ENCODE results near the gene EFCC1.

EFCC1 gene

DNA sequence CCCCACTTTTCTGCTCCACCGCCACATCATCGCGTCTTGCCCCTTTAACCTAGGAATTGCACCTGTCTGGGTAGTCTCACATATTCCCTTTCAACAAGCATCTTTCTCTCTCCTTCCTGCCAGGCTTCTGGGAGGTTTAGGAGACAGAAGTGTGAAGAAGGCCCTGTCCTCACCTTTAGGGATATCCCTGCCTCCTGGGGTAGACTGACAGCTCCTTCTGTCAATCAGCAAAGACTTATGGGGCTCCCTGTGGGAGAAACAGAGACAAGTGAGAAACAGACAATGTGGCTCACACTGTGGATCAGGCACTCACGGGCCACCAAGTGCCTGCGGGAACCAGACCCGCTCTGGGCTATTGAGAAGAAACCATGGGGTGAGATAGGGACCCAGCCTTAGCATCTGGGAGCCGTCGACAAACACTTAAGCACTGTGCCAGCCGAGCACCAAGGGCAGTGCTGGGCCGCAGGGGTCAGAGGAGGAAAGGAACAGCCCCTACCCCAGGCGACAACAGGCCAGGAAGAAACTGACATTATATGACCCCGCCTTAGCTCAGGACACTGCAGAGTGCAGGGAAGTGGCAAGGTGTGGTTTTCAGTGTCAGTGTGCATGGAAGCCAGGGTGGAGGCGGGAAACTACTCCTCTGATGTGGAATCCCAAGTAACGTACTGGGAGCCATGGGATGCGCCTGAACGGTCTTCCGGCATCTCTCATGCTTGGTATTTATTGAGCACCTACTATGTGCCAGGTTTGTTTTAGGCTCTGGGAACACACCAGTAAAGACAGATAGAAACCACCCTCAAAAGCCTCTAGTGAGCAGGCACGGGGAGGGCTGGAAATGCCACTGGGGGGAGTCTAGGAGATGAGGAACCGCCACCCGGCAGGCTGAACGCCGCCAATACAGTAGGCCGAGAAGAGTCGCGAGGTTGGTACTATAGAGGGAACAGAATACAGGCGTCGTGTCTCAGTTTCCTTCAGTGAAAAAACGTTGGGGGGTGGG, 1.8 kb downstream of the EFCC1 start:
- no peak overlapping the region for H3K4me3 ChIP-seq (ENCODE audit: insufficient read depth, low read length, poor library complexity, severe bottlenecking)
- H3K27me3 ChIP-seq (ENCODE audit: low read length): no peaks in the 10 kb centered on the region
- no peaks in the 10 kb centered on the region for H3K9me2 ChIP-seq (replicated peaks; ENCODE audit: insufficient read depth, low read length)
- H3K4me2 ChIP-seq (ENCODE audit: low read depth, low read length, poor library complexity, severe bottlenecking): no peak overlapping the region
- no peak overlapping the region for H3K27ac ChIP-seq (ENCODE audit: low read depth, low read length)
- H3K9me3 ChIP-seq (ENCODE audit: insufficient read depth, low read length): no peaks in the 10 kb centered on the region
- H3K79me2 ChIP-seq (ENCODE audit: insufficient read depth, low read length): no peaks in the 10 kb centered on the region
- no peak overlapping the region for H3K9ac ChIP-seq (ENCODE audit: low read length)
- no peak for TF ChIP-seq EZH2phosphoT487 (conservative IDR thresholded peaks at IDR 0.05; ENCODE audit: low read length)
- TF ChIP-seq, protein P1, sequence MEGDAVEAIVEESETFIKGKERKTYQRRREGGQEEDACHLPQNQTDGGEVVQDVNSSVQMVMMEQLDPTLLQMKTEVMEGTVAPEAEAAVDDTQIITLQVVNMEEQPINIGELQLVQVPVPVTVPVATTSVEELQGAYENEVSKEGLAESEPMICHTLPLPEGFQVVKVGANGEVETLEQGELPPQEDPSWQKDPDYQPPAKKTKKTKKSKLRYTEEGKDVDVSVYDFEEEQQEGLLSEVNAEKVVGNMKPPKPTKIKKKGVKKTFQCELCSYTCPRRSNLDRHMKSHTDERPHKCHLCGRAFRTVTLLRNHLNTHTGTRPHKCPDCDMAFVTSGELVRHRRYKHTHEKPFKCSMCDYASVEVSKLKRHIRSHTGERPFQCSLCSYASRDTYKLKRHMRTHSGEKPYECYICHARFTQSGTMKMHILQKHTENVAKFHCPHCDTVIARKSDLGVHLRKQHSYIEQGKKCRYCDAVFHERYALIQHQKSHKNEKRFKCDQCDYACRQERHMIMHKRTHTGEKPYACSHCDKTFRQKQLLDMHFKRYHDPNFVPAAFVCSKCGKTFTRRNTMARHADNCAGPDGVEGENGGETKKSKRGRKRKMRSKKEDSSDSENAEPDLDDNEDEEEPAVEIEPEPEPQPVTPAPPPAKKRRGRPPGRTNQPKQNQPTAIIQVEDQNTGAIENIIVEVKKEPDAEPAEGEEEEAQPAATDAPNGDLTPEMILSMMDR (IDR thresholded peaks at IDR 0.05; ENCODE audit: insufficient read depth, low read length, poor library complexity, severe bottlenecking): no peak
- no peaks in the 10 kb centered on the region for H3F3A ChIP-seq (ENCODE audit: insufficient read depth)
- H4K20me1 ChIP-seq (ENCODE audit: low read depth, low read length): no peaks in the 10 kb centered on the region
- no peaks in the 10 kb centered on the region for H3K36me3 ChIP-seq (ENCODE audit: low read length)
- no peak overlapping the region for H2AFZ ChIP-seq (ENCODE audit: low read depth, low read length, severe bottlenecking)

DNA sequence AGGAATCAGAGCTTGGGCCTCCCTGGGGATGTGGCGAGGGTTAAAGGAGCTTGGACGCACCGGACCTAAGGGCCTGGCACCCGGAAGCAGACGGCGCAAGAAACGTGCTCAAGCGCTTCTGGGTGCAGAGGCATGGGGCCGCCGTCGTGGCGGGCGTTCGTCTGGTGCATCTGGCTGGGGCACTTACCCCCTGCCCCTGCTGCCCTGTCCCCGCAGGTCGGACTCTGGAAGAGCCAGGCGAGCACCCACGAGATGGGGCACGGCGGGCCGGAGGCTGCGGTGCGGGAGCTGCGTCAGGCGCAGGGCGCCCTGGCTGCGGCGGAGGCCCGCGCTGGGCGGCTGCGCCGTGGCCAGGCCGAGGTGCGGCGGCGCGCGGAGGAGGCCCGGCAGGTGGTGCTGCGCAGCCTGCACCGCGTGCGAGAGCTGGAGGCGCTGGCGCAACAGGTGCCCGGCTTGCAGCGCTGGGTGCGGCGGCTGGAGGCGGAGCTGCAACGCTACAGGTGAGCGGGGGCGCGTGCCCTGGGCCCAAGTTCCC, 2.5 kb downstream of the EFCC1 start:
- no peak overlapping the region for H3K27ac ChIP-seq (ENCODE audit: low read depth, low read length)
- no peak overlapping the region for H2AFZ ChIP-seq (ENCODE audit: low read depth, low read length, severe bottlenecking)
- H3F3A ChIP-seq (ENCODE audit: insufficient read depth): no peaks in the 10 kb centered on the region
- H3K9me2 ChIP-seq (replicated peaks; ENCODE audit: insufficient read depth, low read length): no peaks in the 10 kb centered on the region
- H3K36me3 ChIP-seq (ENCODE audit: low read length): no peaks in the 10 kb centered on the region
- no peaks in the 10 kb centered on the region for H4K20me1 ChIP-seq (ENCODE audit: low read depth, low read length)
- H3K4me3 ChIP-seq (ENCODE audit: insufficient read depth, low read length, poor library complexity, severe bottlenecking): no peak overlapping the region
- H3K79me2 ChIP-seq (ENCODE audit: insufficient read depth, low read length): no peaks in the 10 kb centered on the region
- no peak overlapping the region for H3K9ac ChIP-seq (ENCODE audit: low read length)
- no peaks in the 10 kb centered on the region for H3K9me3 ChIP-seq (ENCODE audit: insufficient read depth, low read length)
- TF ChIP-seq, protein P1 (IDR thresholded peaks at IDR 0.05; ENCODE audit: insufficient read depth, low read length, poor library complexity, severe bottlenecking): no peak
- TF ChIP-seq EZH2phosphoT487 (conservative IDR thresholded peaks at IDR 0.05; ENCODE audit: low read length): no peak
- no peaks in the 10 kb centered on the region for H3K27me3 ChIP-seq (ENCODE audit: low read length)
- H3K4me2 ChIP-seq (ENCODE audit: low read depth, low read length, poor library complexity, severe bottlenecking): no peak overlapping the region

DNA sequence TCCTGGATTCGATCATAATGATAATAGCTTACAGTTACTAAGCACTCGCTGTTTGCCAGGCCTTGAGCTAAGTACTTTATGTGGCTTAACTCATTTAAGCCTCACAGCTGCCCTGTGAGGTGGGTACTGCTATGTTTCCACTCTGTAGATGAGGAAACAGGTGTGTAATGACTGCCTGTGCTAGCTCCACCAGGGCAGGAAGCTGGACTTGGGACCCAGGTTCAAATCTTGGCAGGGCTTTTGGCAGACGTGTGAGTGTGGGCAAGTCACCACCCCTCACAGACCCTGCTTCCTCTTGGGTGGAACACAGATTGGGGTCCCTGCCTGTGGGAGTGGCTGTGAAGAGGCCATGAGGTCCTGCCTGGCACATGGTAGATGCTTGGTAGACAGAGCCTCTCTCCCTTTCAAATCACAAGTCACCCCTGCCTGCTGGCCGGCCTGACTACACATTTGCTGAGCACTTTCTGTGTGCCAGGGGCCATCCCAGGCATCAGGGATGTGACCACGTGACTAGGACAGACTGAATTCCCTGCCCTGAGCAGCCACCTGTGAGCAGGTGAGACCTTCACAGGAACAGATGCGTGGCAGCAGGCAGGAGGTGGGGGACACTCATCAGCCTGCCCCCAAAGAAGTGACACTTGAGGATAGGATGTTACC, 3.7 kb downstream of the EFCC1 start:
- Histone ChIP-seq H3K9me2 (replicated peaks; ENCODE audit: insufficient read depth, low read length) (no peaks in the 10 kb centered on the region), H3K27ac (ENCODE audit: low read depth, low read length) (no peak overlapping the region), H3K36me3 (ENCODE audit: low read length) (no peaks in the 10 kb centered on the region), H3K4me2 (ENCODE audit: low read depth, low read length, poor library complexity, severe bottlenecking) (no peak overlapping the region), H2AFZ (ENCODE audit: low read depth, low read length, severe bottlenecking) (no peak overlapping the region), H3K79me2 (ENCODE audit: insufficient read depth, low read length) (no peaks in the 10 kb centered on the region), H3K9me3 (ENCODE audit: insufficient read depth, low read length) (no peaks in the 10 kb centered on the region), H3K4me3 (ENCODE audit: insufficient read depth, low read length, poor library complexity, severe bottlenecking) (no peak overlapping the region), H3K27me3 (ENCODE audit: low read length) (no peaks in the 10 kb centered on the region), H3F3A (ENCODE audit: insufficient read depth) (no peaks in the 10 kb centered on the region), H3K9ac (ENCODE audit: low read length) (no peak overlapping the region), H4K20me1 (ENCODE audit: low read depth, low read length) (no peaks in the 10 kb centered on the region)
- no peak for TF ChIP-seq EZH2phosphoT487 (conservative IDR thresholded peaks at IDR 0.05; ENCODE audit: low read length)
- TF ChIP-seq, protein P1 (IDR thresholded peaks at IDR 0.05; ENCODE audit: insufficient read depth, low read length, poor library complexity, severe bottlenecking): no peak
